ENCODE measurements around the gene GATAD2B. TPM values are rescaled to one million over a fixed set of nuclear protein-coding genes. Genes with fewer than 3 reads are reported as not detected.
A peak's percentile ranks its signal among the peaks of the same experiment; 100 is the strongest.

Gene GATAD2B
- total and polyA plus RNA-seq, 2 of the 4 experiments (the other 2 are of a cell fraction), result 3.8 to 6.2 TPM

- Histone ChIP-seq H4K91ac (ENCODE audit: insufficient read depth, low read depth, low read length) (peak overlapping the region; percentile 44; the same call in 1 of the 2 replicates), H2BK15ac (ENCODE audit: low read depth, low read length) (no peak overlapping the region), H2BK5ac (ENCODE audit: low read depth, low read length, poor library complexity, severe bottlenecking) (peak overlapping the region; percentile 71), H2AK9ac (replicated peaks; ENCODE audit: low read depth, low read length, poor library complexity) (peak overlapping the region; percentile 32), H2AK5ac (ENCODE audit: low read depth, low read length) (peak overlapping the region; percentile 92), H3K36me3 (ENCODE audit: control insufficient read depth, insufficient read depth, low read length) (peaks cover 28% of the 10 kb centered on the region), H3K4me3 (ENCODE audit: insufficient read depth, low read depth, low read length) (peak overlapping the region; percentile 78), H2BK20ac (ENCODE audit: low read depth, low read length) (no peak overlapping the region), H3K9me3 (ENCODE audit: control insufficient read depth, insufficient read depth, low read length) (no peaks in the 10 kb centered on the region), H3K14ac (replicated peaks; ENCODE audit: low read depth, low read length) (peak overlapping the region; percentile 98), H4K5ac (ENCODE audit: low read depth, low read length) (peak overlapping the region; percentile 38; the same call in 1 of the 2 replicates), H3K4ac (ENCODE audit: low read depth, low read length) (peak overlapping the region; percentile 85), H3K4me1 (ENCODE audit: control insufficient read depth, insufficient read depth, low read length) (peaks cover 16% of the 10 kb centered on the region), H3K79me1 (ENCODE audit: low read depth in 1 of 2, low read length in 2 of 2) (peaks cover 22 to 77% of the 10 kb centered on the region in 2 experiments), H3K56ac (ENCODE audit: extremely low read depth, insufficient read depth, low read length) (peak overlapping the region; percentile 61), H4K8ac (ENCODE audit: low read depth in 2 of 2, low read length in 2 of 2) (peak overlapping the region; percentile 19 to 67), H3K27me3 (ENCODE audit: control insufficient read depth, insufficient read depth, low read length) (no peaks in the 10 kb centered on the region), H3K23ac (ENCODE audit: low read depth, low read length) (peak overlapping the region; percentile 97), H3K4me2 (ENCODE audit: low read depth, low read length) (peak overlapping the region; percentile 100), H3K18ac (ENCODE audit: low read depth, low read length) (0 out of 2 replicates have a peak overlapping the region, but pooled peaks have one; percentile 15), H3K27ac (ENCODE audit: insufficient read depth, low read length) (peak overlapping the region; percentile 92), H4K20me1 (ENCODE audit: insufficient read depth, low read length) (peaks cover 42% of the 10 kb centered on the region), H3K9me1 (ENCODE audit: insufficient read depth, low read length) (peaks cover 27% of the 10 kb centered on the region), H2BK120ac (ENCODE audit: low read depth, low read length) (no peak overlapping the region), H2AFZ (replicated peaks; ENCODE audit: low read length, poor library complexity) (peak overlapping the region; percentile 86), H3K9ac (ENCODE audit: low read depth, low read length) (peak overlapping the region; percentile 92)
- ATAC-seq (ENCODE audit: low read depth) (peak; percentile 6), DNase-seq (no peak)
- ChIA-PET POLR2A (ENCODE audit: unreplicated experiment) (interaction anchor here (0.6 to 1.0 kb wide), 3 partner anchors 11 to 33 kb away, joined by 3 to 4 read pairs (median 3); partner anchors contain the start of gene DENND4B), CTCF (interaction anchor here (1.3 kb wide), 1 partner anchor 11 kb away, joined by 3 read pairs; the partner anchor contains the start of gene DENND4B)
- TF ChIP-seq CEBPB (IDR thresholded peaks at IDR 0.05; ENCODE audit: low read depth, low read length) (no peak), SMC3 (IDR thresholded peaks at IDR 0.05; ENCODE audit: low read depth, low read length) (no peak), RFX5 (IDR thresholded peaks at IDR 0.05; ENCODE audit: low read depth, low read length) (no peak), MAFK (IDR thresholded peaks at IDR 0.05; ENCODE audit: low read depth, low read length) (no peak), NFE2L2 (IDR thresholded peaks at IDR 0.05; ENCODE audit: low read depth, low read length) (no peak), ELK1 (IDR thresholded peaks at IDR 0.05; ENCODE audit: borderline replicate concordance, low read depth, low read length) (no peak), RAD21 (IDR thresholded peaks at IDR 0.05; ENCODE audit: low read length) (no peak), POLR2A (IDR thresholded peaks at IDR 0.05; ENCODE audit: low read depth, low read length) (no peak), MXI1 (IDR thresholded peaks at IDR 0.05; ENCODE audit: borderline replicate concordance, low read depth, low read length) (no peak), RCOR1 (IDR thresholded peaks at IDR 0.05; ENCODE audit: insufficient replicate concordance, low read length) (no peak), MAZ (IDR thresholded peaks at IDR 0.05; ENCODE audit: borderline replicate concordance, low read depth, low read length) (no peak), USF2 (IDR thresholded peaks at IDR 0.05; ENCODE audit: low read depth, low read length) (no peak)
- WGBS, 2 experiments (ENCODE audit: extremely low coverage in 2 of 2, insufficient read length in 1 of 2), result 3% methylated on average over 5 of the region's 13 CpGs; no CpG with 5 or more reads in 1 of the 2 experiments
- dilution Hi-C loops (cut with HindIII; ENCODE audit: low sequenced_read_pairs, unreplicated experiment) (no loop called here), in situ Hi-C loops (cut with MboI; ENCODE audit: low sequenced_read_pairs) (loop anchor here (25.0 kb wide), 1 partner anchor 420 kb away; the partner anchor contains the start of genes S100A3, S100A4, S100A5 and S100A6), intact Hi-C loops (cut with micrococcal nuclease) (no loop called here)
- no TSS peak for BruUV-seq (replicated peaks)
Measured at GRCh38 chr1:153957744-153958110, 35.0 kb upstream of the GATAD2B start.
